Aorta (tissue), 5 donors: ENCODE results near the gene GRID2. TPM values are rescaled to one million over a fixed set of nuclear protein-coding genes. Genes with fewer than 3 reads are reported as not detected.
"Not testable (repeated sequence)": the region's sequence is repeated elsewhere in the genome, so short reads cannot be mapped to it uniquely, and the experiment has no call there.

ENCODE experiments used
- ATAC-seq: fragments of 200-7000 bp; cut with Tn5 transposase; one replicate; pipeline ENCODE4 v1.9.1; 2022; ENCODE audit warnings: moderate library complexity; ENCODE audit not compliant: low FRiP score
- DNase-seq, 2 donors: peaks; one replicate each; pipeline ENCODE4 v3.0.0-alpha.2; 2020
- H3K27ac ChIP-seq, 2 donors: one replicate each; pipeline ENCODE4 v1.5.1; 2013; ENCODE audit warnings: low read length in 2 of 2, mild to moderate bottlenecking in 2 of 2, moderate library complexity in 2 of 2, control low read depth in 1 of 2, inconsistent platforms in 1 of 2, low read depth in 1 of 2
- H3K27me3 ChIP-seq, 2 donors: one replicate each; pipeline ENCODE4 v1.6.1; 2013; ENCODE audit warnings: control low read depth in 1 of 2, low read length in 1 of 2, mild to moderate bottlenecking in 1 of 2, moderate library complexity in 1 of 2; ENCODE audit not compliant: insufficient read depth in 2 of 2, control insufficient read depth in 1 of 2
- H3K36me3 ChIP-seq, 2 donors: one replicate each; pipeline ENCODE4 v1.6.1; 2013; ENCODE audit warnings: control low read depth in 1 of 2, low read length in 1 of 2, mild to moderate bottlenecking in 1 of 2; ENCODE audit not compliant: insufficient read depth in 2 of 2, control insufficient read depth in 1 of 2
- H3K4me1 ChIP-seq, 2 donors: one replicate each; pipeline ENCODE4 v1.6.1; 2013; ENCODE audit warnings: low read length in 2 of 2, control low read depth in 1 of 2, mild to moderate bottlenecking in 1 of 2, moderate library complexity in 1 of 2; ENCODE audit not compliant: insufficient read depth in 2 of 2, control insufficient read depth in 1 of 2
- H3K4me3 ChIP-seq, 2 donors: one replicate each; pipeline ENCODE4 v1.5.1; 2013; ENCODE audit warnings: low read length in 2 of 2, control low read depth in 1 of 2, mild to moderate bottlenecking in 1 of 2
- H3K9me3 ChIP-seq: one replicate; pipeline ENCODE4 v1.6.1; 2013; ENCODE audit warnings: mild to moderate bottlenecking, low read length; ENCODE audit not compliant: control insufficient read depth
- WGBS, 2 donors: extraction: QIAGEN DNeasy Blood & Tissue Kit; methylation state at CpG; one replicate each; pipeline ENCODE4 v1.1.7; 2013; 5-methylcytosine and 5-hydroxymethylcytosine counted together
- intact Hi-C, 2 donors: fragments of 100-400 bp; cut with DNase I; formaldehyde crosslinking; loops; one replicate each; pipeline versions ENCODE4 v1.14.2 to v1.15.0; 2022
- polyA plus RNA-seq, 2 donors: library from polyadenylated mRNA; stranded (reverse); fragments of 200-250 nt; gene quantifications; one replicate each; pipeline ENCODE4 v1.2.3, GENCODE V29; 2013
- total RNA-seq, 2 donors: library from RNA; stranded (reverse); fragmentation: NEBNext Ultra II Directional; extraction: Animal tissue kit (Norgen Biotek cat#: 25700); gene quantifications; one replicate each; pipeline ENCODE4 v1.2.1, GENCODE V29; 2021
- donor health status: healthy with polysubstance abuse.
- donor health status: Bipolar disorder and iron deficiency.
- donor health status: DM: no; HTN: no; CAD: no.
- donor health status: DM: no; HTN: no; CAD: no.
- donor health status: DM: yes; HTN: yes; CAD: no.

GRID2 gene
- total and polyA plus RNA-seq, 4 donors: 0.13 to 0.18 TPM; not detected in 2

DNA sequence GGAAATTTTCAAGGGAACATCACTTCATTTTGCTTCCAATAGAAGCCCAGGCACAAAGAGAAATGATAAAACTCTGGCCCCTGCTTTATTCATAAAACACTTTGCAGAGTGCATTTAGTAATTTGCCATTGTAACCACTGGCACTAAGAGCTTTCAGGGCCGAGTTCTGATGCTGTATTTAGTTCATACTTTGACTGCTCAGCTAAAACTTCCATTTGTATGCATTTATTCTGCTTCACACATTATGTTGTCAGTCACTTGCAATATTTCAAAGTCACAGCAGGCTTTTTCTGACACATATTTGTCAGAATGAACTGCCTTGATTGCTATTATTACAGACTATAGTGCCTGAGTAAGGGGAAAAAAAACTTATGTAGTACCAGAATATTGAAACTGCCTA lies 1350.4 kb downstream of the GRID2 start:
- Histone ChIP-seq H3K27me3 (no peaks in the 10 kb centered on the region), H3K4me1 (no peaks in the 10 kb centered on the region), H3K36me3 (no peaks in the 10 kb centered on the region), H3K27ac (no peak overlapping the region), H3K4me3 (no peak overlapping the region), H3K9me3 (no peaks in the 10 kb centered on the region)
- WGBS, 2 donors: 3 to 13% methylated on average over 1 of the region's 1 CpG
- intact Hi-C loops: no loop called here
- DNase-seq (no peak), ATAC-seq (no peak)

GRCh38 chr4:93657527-93657926 lies 1353.8 kb downstream of the GRID2 start:
- H3K27ac ChIP-seq: no peak overlapping the region
- 93 to 94% methylated on average over 2 of the region's 2 CpGs for WGBS, 2 donors
- H3K4me1 ChIP-seq: no peaks in the 10 kb centered on the region
- DNase-seq (no peak), ATAC-seq (no peak)
- intact Hi-C loops: no loop called here
- H3K4me3 ChIP-seq: no peak overlapping the region
- H3K36me3 ChIP-seq: no peaks in the 10 kb centered on the region
- H3K9me3 ChIP-seq: no peaks in the 10 kb centered on the region
- peaks cover 0 to 2% of the 10 kb centered on the region in 2 donors for H3K27me3 ChIP-seq

GRCh38 chr4:93658443-93658842 lies 1354.7 kb downstream of the GRID2 start:
- Histone ChIP-seq H3K9me3 (no peaks in the 10 kb centered on the region), H3K27ac (no peak overlapping the region), H3K4me3 (no peak overlapping the region), H3K36me3 (no peaks in the 10 kb centered on the region), H3K4me1 (no peaks in the 10 kb centered on the region), H3K27me3 (peaks cover 0 to 2% of the 10 kb centered on the region in 2 donors)
- DNase-seq: no peak
- no peak for ATAC-seq
- WGBS, 2 donors: 62 to 92% methylated on average over 3 of the region's 3 CpGs
- intact Hi-C loops: no loop called here

DNA sequence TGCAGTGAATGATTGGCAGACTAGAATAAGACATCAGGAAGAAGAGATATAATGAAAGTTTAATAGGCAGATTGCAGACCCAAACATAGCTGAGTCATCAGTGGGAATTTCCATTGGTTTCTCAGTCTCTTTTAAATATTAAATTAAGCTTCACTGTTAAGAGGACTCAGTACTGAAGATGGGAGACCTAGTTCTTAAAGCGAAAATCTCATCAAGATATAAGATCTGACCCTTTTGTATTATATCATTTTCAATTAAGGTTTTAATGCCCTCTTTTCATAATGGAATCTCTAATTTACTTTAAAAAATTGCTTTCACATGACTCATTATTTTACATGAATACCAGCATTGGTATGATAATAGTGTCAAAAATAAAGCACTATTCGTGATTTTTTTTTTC lies 1355.9 kb downstream of the GRID2 start:
- intact Hi-C loops: no loop called here
- 55 to 60% methylated on average over 2 of the region's 2 CpGs for WGBS, 2 donors

GRCh38 chr4:93660036-93660435 lies 1356.3 kb downstream of the GRID2 start:
- H3K4me1 ChIP-seq: no peaks in the 10 kb centered on the region
- 95 to 96% methylated on average over 3 of the region's 3 CpGs for WGBS, 2 donors
- no peaks in the 10 kb centered on the region for H3K9me3 ChIP-seq
- H3K27ac ChIP-seq: no peak overlapping the region
- intact Hi-C loops: no loop called here
- H3K27me3 ChIP-seq: peaks cover 0 to 2% of the 10 kb centered on the region in 2 donors
- no peaks in the 10 kb centered on the region for H3K36me3 ChIP-seq
- H3K4me3 ChIP-seq: no peak overlapping the region
- DNase-seq (no peak), ATAC-seq (no peak)

More for the DNA sequence above, 1355.9 kb downstream of the GRID2 start:
- Histone ChIP-seq H3K4me1 (no peaks in the 10 kb centered on the region), H3K9me3 (no peaks in the 10 kb centered on the region), H3K27me3 (peaks cover 0 to 2% of the 10 kb centered on the region in 2 donors), H3K27ac (no peak overlapping the region), H3K36me3 (no peaks in the 10 kb centered on the region), H3K4me3 (no peak overlapping the region)
- no peak for DNase-seq
- no peak for ATAC-seq

- H3K4me3 ChIP-seq: no peak overlapping the region
- DNase-seq: no peak
- no peaks in the 10 kb centered on the region for H3K9me3 ChIP-seq
- intact Hi-C loops: no loop called here
- no peak overlapping the region for H3K27ac ChIP-seq
- ATAC-seq: no peak
- H3K36me3 ChIP-seq: no peaks in the 10 kb centered on the region
- H3K27me3 ChIP-seq: no peaks in the 10 kb centered on the region
- 84 to 88% methylated on average over 2 of the region's 2 CpGs for WGBS, 2 donors
- H3K4me1 ChIP-seq: no peaks in the 10 kb centered on the region
Measured at GRCh38 chr4:93670434-93670833, 1366.7 kb downstream of the GRID2 start.

- DNase-seq (no peak), ATAC-seq (no peak)
- intact Hi-C loops: no loop called here
- Histone ChIP-seq H3K27me3 (no peaks in the 10 kb centered on the region), H3K9me3 (no peaks in the 10 kb centered on the region), H3K4me1 (no peaks in the 10 kb centered on the region), H3K4me3 (no peak overlapping the region), H3K27ac (no peak overlapping the region), H3K36me3 (no peaks in the 10 kb centered on the region)
- 94 to 95% methylated on average over 3 of the region's 3 CpGs for whole genome bisulfite sequencing, 2 donors
Measured at GRCh38 chr4:93671093-93671492, 1367.3 kb downstream of the GRID2 start.

DNA sequence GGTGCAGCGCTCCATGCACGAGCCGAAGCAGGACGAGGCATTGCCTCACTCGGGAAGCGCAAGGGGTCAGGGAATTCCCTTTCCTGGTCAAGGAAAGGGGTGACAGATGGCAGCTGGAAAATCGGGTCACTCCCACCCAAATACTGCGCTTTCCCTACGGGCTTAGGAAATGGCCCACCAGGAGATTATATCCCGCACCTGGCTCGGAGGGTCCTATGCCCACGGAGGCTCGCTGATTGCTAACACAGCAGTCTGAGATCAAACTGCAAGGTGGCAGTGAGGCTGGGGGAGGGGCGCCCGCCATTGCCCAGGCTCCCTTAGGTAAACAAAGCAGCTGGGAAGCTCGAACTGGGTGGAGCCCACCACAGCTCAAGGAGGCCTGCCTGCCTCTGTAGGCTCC lies 1373.2 kb downstream of the GRID2 start:
- H3K36me3 ChIP-seq, H3K27me3 ChIP-seq, intact Hi-C loops, DNase-seq, H3K9me3 ChIP-seq, H3K27ac ChIP-seq, H3K4me3 ChIP-seq, H3K4me1 ChIP-seq, ATAC-seq: not testable (repeated sequence)
- 92 to 96% methylated on average over 13 to 15 of the region's 16 CpGs for WGBS, 2 donors

GRCh38 chr4:93684571-93684970 lies 1380.8 kb downstream of the GRID2 start:
- WGBS, 2 donors: 78 to 82% methylated on average over 3 of the region's 3 CpGs
- H3K27me3 ChIP-seq: no peaks in the 10 kb centered on the region
- no peaks in the 10 kb centered on the region for H3K4me1 ChIP-seq
- DNase-seq (no peak), ATAC-seq (no peak)
- H3K4me3 ChIP-seq: no peak overlapping the region
- intact Hi-C loops: no loop called here
- H3K36me3 ChIP-seq: no peaks in the 10 kb centered on the region
- no peak overlapping the region for H3K27ac ChIP-seq
- H3K9me3 ChIP-seq: no peaks in the 10 kb centered on the region
